Measurements from ENCODE around the gene LRRC10.

Gene LRRC10, protein sequence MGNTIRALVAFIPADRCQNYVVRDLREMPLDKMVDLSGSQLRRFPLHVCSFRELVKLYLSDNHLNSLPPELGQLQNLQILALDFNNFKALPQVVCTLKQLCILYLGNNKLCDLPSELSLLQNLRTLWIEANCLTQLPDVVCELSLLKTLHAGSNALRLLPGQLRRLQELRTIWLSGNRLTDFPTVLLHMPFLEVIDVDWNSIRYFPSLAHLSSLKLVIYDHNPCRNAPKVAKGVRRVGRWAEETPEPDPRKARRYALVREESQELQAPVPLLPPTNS

DNA sequence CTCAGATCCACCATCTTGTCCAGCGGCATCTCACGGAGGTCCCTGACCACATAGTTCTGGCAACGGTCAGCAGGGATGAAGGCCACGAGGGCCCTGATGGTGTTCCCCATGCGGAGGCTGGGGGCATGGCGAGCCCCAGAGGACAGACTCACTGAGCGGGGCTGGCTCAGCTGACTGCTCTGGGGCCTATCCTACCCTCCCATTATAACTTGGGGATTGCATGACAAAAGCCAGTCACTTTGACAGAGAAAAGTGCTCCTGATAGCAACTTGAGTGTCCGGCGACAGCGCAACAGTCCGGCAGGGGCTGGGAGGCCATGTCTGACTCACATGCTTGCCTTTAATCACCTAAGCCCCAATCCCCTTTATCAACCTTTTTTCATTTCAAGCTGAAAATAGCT lies at the start of gene LRRC10:
LRRC10 (minus strand) TSS at position 179 of the 400 bp plus-strand sequence; CDS start at position 110, 69 bp downstream.
- FAIRE-seq: no peak

DNA sequence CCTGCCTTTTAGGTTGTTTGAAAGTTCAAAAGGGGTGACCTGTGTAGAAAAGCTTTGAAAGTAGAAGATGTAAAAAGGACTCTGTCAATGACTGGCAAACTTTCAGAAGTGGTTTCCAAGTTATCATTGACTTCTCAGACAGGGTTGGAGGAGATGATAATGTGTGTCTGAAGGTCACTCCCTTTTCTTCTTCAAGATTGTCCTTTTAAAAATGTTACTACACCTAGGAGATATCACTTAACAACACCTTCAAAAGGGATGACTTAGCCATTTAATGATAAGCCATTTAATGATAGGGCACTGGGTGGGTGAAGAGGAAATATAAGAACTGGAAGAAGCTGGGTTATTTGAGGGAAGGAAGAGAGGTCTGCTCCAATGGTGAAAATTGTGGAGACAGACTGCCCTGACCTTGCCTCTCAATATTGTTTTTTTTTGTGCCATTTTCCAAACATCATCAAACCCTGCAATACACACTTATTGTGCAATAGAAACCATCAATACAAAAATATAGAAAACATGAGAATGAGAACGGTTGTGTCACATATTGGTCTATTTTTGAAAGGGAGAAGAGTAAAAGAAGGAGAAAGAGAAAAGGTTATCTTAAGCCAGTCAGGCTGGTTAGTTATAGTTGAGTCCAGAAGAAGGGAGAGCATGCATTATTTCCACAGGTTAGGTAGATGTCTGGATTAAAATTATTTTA lies 49.6 kb upstream of the LRRC10 start:
- no peak for FAIRE-seq

DNA sequence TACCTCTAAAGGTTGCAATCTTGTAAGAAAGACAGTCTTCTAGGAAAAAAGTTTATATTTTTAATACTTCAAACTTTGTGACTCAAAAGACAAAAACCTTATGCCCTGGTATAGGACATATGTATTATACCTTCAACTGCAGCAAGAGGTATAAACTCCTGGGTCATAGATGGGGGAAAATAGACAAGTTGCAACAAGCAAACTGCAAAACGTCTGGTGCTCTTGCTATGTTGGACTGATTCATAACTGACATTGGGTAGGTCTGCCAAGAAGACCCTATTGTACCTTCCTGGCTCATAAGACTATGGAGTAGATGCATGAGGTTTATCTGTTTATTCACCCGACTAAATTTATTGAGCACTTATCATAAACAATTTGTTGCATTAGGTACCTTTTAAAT lies 47.5 kb upstream of the LRRC10 start:
- no peak for FAIRE-seq

DNA sequence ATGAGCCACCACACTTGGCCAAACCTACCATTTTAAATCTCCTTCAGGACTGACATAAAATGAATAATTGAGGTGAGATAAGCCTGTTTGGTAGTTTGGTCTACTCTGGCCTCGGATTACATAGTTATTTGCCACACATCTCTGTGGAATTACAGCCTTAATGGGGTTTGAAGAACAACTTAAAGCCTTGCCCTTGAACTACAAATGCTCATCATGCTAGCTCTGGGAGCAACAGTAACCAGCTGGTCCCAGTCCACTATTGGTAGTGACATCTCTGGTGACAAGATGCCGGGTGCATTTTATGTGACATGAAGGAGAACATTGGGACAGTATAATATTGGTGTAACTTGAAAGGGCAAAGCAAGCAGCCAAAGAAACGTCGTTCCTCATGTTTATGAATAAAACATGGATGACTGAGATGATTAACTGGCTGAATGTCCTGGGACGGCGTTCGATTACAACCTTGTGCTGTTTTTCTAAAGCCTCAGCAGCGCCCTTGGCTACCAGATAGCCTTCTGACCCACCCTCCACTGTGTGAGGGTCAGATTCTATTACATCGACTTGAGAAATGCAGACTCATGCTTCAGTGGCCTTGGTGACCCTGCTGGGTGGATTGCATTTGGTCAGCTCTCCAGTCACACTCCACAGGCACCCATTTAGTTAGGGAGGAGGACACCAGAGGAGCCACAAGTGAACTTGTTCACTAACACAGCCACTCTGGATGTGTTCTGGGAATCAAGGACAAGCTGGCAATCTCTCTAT lies 46.9 kb upstream of the LRRC10 start:
- FAIRE-seq: no peak

- FAIRE-seq: no peak
These were observed 45.1 kb upstream of the LRRC10 start for GRCh38 chr12:69655616-69656340.

GRCh38 chr12:69653703-69654102 lies 43.0 kb upstream of the LRRC10 start:
- no peak for FAIRE-seq

- FAIRE-seq: no peak
These were observed 41.2 kb upstream of the LRRC10 start for GRCh38 chr12:69651922-69652321.

- FAIRE-seq: no peak
These were observed 38.8 kb upstream of the LRRC10 start for GRCh38 chr12:69649529-69649928.

- no peak for FAIRE-seq
These were observed 37.8 kb upstream of the LRRC10 start for GRCh38 chr12:69648476-69648875.

- FAIRE-seq: no peak
These were observed 36.5 kb upstream of the LRRC10 start for GRCh38 chr12:69647178-69647577.

DNA sequence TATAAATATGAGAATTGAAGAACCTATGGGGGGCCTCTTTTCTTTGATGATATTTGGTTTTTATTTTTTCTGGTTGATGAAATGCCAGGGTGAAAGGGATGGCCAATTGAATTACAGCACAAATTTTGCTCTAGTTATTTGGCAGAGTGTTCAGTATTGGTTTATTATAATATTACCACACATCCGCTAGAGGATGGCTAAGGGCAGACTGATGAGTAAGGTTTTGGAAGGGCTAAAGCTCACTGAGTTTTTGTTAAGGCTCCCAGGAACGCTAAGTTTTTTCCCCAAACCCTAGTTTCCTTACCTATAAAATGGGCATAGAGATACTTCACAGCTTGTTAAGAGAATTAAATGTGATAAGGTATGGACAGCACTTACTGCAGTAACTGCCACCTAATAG lies 34.3 kb upstream of the LRRC10 start:
- FAIRE-seq: no peak

DNA sequence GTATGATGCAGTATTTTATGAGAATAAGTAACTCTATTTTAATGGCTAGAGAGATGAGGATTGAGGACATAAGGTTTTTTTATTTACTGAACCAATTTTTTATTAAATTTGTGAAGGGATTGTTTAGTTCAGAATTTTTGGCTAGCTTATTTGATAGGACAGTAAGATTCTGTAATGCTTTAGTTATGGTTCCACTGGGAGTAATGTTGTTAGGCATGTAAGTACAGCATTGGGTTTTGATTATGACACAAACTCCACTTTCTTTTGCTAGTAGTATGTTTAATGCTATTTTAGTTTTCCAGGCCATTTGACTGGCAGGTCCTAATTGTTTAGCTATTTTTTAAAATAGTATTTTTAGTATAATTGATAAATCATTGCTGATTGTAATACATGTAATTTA lies 33.8 kb upstream of the LRRC10 start:
- no peak for FAIRE-seq

GRCh38 chr12:69642531-69642930 lies 31.8 kb upstream of the LRRC10 start:
- FAIRE-seq: no peak

GRCh38 chr12:69641546-69641945 lies 30.8 kb upstream of the LRRC10 start:
- no peak for FAIRE-seq

GRCh38 chr12:69639400-69640016 lies 28.8 kb upstream of the LRRC10 start:
- no peak for FAIRE-seq

- no peak for FAIRE-seq
These were observed 22.4 kb upstream of the LRRC10 start for GRCh38 chr12:69633061-69633460.

GRCh38 chr12:69630191-69630590 lies 19.5 kb upstream of the LRRC10 start:
- no peak for FAIRE-seq

DNA sequence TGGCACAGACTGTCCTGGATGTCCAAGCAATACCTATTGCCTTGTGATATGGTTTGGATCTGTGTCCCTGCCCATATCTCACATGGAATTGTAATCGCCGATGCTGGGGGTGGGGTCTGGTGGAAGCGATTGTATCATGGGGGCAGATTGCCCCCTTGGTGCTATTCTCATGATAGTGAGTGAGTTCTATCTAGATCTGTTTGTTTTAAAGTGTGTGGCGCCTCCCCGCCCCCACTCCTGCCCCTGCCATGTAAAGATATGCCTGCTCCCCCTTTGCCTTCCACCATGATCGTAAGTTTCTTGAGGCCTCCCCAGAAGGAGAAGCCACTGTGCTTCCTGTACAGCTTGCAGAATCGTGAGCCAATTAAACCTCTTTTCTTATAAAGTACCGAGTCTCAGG lies 16.8 kb upstream of the LRRC10 start:
- no peak for FAIRE-seq

- FAIRE-seq: no peak
These were observed 13.3 kb upstream of the LRRC10 start for GRCh38 chr12:69623970-69624369.

- no peak for FAIRE-seq
These were observed 10.8 kb upstream of the LRRC10 start for GRCh38 chr12:69621551-69621950.

- FAIRE-seq: no peak
These were observed 10.2 kb upstream of the LRRC10 start for GRCh38 chr12:69620921-69621320.

- FAIRE-seq: no peak
These were observed 9.4 kb upstream of the LRRC10 start for GRCh38 chr12:69620077-69620476.

DNA sequence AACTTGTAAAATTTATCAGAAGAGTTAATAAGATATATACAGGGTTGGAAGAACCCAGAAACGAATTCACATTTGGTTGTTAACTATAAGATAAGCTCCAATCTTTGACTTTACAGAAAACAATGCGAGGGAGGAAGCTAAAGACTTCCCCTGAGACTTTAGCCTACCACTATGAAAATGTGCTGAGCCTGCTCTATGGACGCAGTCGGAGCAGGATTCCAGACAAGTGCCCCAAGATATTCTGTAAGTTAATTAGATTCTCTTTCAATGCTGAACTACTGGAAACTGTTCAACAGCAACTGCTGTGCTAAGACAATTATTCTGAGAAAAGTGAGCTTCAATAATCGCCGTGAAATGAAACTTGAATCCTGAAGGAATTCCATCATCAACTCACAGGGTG lies 8.3 kb upstream of the LRRC10 start:
- FAIRE-seq: no peak

Data from islet of Langerhans (tissue), 1 donor.